Measurements from ENCODE around the gene SLC25A26.
"Not testable (repeated sequence)": the region's sequence is repeated elsewhere in the genome, so short reads cannot be mapped to it uniquely, and the experiment has no call there.

SLC25A26 gene

DNA sequence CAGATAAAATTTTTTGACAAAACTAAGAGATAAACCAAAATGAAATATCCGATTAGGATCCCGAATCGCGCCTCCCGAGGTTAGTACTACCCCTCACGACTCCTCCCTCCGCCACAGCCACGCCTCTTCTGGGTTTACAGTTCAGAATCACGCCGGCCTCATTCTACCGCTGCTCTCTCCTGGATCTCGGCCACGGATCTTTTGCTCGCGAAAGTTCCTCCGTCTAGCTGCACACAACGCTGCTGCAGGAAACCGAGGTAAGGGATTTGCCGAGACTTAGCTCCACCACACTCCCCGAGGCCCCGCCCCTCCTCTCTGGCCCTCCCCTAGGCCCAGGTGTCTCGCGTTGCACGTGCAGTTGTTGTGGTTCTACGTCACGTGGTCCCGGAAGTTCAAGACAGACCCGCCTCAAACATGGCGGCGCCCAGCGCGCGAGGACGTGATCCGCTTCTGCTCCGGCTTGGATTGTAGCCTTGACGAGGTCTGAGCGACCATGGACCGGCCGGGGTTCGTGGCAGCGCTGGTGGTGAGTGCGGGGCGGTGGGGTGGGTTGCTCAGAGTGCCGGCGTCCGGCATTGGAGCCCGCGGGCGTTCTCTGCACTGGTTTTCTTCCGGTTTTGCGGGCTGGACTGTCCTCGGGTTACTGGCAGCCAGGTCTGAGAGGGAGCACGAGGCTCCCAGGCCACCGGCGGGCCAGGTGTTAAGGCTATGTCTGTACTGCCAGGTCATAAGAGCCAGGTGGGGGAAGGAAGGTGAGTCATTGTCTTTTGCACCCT is at the start of gene SLC25A26:
TSS of gene SLC25A26 (plus strand) at position 400 of the 776 bp plus-strand sequence. CDS start at position 494, 94 bp downstream.
- peak; percentile 96 for DNase-seq

GRCh38 chr3:66172394-66172793 is 48.4 kb upstream of the SLC25A26 start:
- DNase-seq: no peak

- no peak for DNase-seq
These were observed 43.8 kb upstream of the SLC25A26 start for GRCh38 chr3:66177026-66177425.

DNA sequence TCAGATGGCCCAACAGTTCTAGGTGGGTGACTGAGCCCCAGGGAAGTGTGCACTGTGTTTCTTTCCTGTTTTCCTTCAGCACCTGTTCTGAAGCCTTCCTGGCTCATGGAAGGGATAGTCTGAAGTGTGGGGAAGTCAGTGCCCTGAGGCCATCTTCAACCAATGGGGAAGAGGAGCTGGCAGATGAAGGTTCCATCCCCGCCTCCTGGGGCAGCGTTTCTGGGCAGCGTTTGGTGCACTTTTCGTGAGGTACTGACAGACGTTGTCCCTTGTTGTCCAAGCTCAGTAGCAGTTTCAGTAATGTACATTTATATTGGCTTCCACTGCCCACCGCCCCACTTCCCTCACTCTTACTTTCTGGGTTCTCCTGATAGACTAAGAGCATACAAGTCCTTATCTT is 42.6 kb upstream of the SLC25A26 start:
- DNase-seq: no peak

- no peak for DNase-seq
These were observed 41.0 kb upstream of the SLC25A26 start for GRCh38 chr3:66179793-66180192.

GRCh38 chr3:66181764-66182163 is 39.0 kb upstream of the SLC25A26 start:
- DNase-seq: no peak

DNA sequence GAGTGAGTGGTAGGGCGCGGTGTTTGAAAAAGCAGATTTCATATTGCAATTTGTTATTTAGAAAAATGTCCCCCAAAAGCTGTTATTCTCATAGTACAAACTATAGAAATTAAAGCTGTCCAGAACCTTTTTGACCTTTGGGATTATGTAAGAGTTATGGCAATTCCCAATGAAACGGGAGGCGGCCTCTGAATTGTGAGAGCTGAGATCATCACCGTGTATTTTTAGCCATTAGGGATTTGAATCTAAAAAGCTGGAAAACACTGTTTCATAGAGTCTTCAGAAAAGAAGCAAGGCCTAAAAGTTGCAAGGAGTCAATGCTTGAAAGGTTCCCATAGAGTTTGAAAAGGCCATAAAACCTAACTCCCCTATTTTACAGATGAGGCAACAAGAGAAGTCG is 38.6 kb upstream of the SLC25A26 start:
- DNase-seq: no peak

DNA sequence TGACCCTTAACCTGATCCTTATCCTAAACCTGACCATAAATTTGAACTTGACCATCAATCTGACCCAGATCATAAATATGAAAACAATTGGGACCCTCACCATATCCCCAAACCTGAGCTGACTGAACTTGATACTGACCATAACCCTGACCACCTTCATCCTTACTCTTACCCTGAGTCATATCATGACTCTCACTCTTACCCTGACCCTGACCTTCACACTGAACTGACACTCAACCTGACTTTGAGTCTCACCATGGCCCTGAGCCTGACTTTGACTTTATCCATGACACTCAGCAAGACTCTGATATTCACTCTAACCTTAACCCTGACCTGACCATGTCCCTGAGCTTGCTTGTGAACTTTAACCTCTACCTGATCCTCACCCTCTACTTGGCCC is 34.3 kb upstream of the SLC25A26 start:
- DNase-seq: no peak

DNA sequence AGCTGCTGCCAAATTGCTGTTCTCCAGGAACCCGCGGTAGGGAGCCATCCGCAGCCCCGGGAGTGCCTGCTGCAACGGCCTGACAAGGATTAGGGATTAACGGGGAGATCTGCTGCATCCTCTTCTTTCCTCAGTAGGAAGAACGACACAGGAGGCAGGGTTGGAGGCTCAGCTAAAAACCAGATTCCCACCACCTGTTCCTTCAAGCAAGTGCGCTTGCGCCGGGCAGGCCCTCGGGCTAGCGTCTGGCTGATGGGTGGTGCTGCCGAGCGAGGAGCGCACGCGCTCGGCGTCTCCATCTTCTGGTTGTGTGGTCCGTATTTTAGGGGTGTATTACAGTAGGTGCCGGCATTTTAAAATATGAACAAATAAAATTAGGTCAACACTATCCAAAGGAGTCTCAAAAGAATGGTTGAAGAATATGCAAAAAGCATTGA is 25.4 kb upstream of the SLC25A26 start:
- no peak for DNase-seq

- no peak for DNase-seq
These were observed 24.2 kb upstream of the SLC25A26 start for GRCh38 chr3:66196633-66197032.

DNA sequence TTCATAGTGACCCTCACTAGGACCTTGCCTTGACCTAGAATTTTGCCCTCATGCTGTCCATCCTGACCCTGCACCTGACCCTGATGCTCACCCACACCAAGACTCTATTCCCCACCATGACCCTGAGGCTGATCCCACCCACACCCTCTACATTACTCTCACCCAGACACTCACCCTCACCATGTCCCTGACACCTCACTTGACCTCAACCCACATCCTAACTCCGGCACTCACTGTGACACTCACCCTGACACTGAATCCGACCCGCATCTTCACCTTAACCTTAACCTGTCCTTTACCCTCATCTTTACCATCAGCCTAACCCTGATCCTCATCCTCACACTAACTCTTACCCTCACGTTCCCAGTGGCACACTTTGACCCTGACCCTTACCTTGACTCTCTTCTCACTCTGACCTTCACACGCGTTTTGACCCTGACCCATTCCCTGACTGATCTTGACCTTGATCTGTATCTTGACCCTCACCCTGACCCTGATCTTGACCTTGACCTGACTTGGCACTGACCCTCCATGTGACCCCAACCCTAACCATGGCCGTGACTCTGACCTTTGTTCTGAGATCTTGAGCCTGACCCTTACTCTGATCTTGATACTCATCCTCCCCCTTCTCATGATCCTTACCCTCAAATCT is 22.2 kb upstream of the SLC25A26 start:
- no peak for DNase-seq

DNA sequence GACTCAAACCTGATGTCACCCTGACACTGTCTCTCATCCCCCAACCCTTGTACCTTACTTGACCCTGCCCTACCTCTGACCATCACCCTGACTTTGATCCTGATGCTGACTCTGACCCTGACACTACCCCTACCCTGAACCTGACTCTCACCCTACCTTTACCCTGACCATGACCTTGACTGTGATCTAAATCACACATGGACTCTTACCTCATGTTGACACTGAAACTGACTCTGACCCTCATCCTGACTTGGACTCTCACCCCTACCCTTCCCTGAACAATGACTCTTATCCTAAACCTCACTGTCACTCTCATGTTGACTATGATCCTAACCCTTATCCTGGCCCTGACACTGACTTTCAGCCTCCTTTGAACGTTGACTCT is 21.7 kb upstream of the SLC25A26 start:
- no peak for DNase-seq

DNA sequence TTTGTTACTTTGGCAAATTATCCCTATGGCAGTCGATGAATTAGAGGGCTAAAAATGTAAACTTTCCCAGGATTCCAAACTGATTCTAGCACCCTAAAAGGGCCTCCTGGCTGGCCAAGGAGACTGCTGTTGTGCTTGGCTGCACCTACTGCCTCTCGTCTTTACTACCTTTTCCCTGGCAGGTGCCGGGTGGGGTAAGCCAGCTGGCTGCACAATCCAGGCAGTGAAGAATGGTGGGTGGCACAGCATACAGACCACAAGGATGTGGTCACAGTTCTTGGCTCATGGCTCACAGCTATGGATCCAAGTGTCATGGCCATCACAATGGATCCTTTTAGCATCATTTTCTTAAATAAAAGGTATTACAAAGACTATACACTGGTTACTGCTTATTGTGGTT is 20.7 kb upstream of the SLC25A26 start:
- no peak for DNase-seq

- DNase-seq: no peak
These were observed 20.0 kb upstream of the SLC25A26 start for GRCh38 chr3:66200786-66201185.

DNA sequence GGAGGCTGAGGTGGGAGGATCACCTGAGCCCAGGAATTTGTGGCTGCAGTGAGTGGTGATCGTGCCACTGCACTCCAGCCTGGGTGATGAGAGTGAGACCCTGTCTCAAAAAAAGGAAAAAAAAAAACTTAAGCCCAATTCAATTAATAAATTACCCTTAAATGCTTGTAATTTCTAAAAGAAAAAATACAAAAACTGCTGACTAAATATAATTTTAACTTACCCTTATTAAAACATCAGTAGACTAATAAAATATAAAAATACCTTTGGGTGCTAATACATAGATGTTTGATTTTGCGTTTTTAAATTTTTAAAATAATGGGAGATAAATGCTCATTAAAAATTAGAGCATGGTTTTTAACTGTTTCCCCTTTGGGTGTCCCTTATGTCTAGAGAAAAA is 17.5 kb upstream of the SLC25A26 start:
- DNase-seq: no peak

- no peak for DNase-seq
These were observed 14.0 kb upstream of the SLC25A26 start for GRCh38 chr3:66206806-66207205.

- no peak for DNase-seq
These were observed 12.6 kb upstream of the SLC25A26 start for GRCh38 chr3:66208189-66208588.

- no peak for DNase-seq
These were observed 10.0 kb upstream of the SLC25A26 start for GRCh38 chr3:66210687-66211295.

- DNase-seq: no peak
These were observed 9.0 kb upstream of the SLC25A26 start for GRCh38 chr3:66211779-66212178.

GRCh38 chr3:66215106-66215505 is 5.7 kb upstream of the SLC25A26 start:
- DNase-seq: no peak

DNA sequence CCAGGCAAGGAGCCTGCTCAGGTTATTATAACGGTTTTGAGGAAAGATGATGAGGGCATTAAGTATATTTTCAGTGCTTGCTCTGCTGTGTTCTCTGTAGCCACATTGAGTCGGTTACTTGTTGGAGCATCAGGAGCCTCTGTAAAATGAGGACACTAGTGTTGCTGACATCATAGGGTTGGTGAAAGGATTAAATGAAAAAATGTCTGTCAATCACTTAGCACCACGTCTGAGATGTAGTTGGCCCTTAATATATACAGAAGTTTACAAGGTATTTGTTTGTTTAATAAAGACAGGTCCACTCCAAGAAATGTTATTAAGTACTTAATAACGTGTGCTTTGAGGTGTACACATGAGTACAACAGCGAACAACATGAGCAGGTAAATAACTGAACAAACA is 735 bp upstream of the SLC25A26 start:
- no peak for DNase-seq

- no peak for DNase-seq
These were observed 3.4 kb downstream of the SLC25A26 start for GRCh38 chr3:66224220-66224619.

DNA sequence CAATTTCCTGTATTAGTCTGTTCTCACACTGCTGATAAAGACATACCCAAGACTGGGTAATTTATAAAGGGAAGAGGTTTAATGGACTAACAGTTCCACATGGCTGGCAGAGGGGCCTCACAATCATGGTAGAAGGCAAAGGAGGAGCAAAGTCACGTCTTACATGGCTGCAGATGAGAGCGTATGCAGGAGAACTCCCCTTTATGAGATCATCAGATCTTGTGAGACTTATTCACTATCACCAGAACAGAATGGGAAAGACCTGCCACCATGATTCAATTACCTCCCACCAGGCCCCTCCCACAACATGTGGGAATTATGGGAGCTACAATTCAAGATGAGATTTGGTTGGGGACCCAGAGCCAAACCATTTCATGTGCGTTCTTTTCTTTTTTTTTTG is 5.3 kb downstream of the SLC25A26 start:
- DNase-seq: not testable (repeated sequence)

GRCh38 chr3:66227051-66227450 is 6.2 kb downstream of the SLC25A26 start:
- DNase-seq: no peak

All from activated T-cell treated with anti-CD3 and anti-CD28 coated beads, Interleukin-2, amount 50 U/mL, for 1 hour (primary cell).